Skeletal muscle tissue (tissue), 4 donors: ENCODE results near the gene UGT1A4. TPM values are rescaled to one million over a fixed set of nuclear protein-coding genes. Genes with fewer than 3 reads are reported as not detected.

Experiments
- H3K27ac ChIP-seq: one replicate; pipeline ENCODE4 v1.7.0; 2013; ENCODE audit warnings: mild to moderate bottlenecking, low read depth, low read length, inconsistent platforms
- H3K27me3 ChIP-seq, 3 donors: one replicate each; pipeline ENCODE4 v1.7.0; 2013; ENCODE audit warnings: low read length in 3 of 3; ENCODE audit not compliant: control insufficient read depth in 3 of 3, insufficient read depth in 3 of 3
- H3K36me3 ChIP-seq, 3 donors: one replicate each; pipeline ENCODE4 v1.7.0; 2013; ENCODE audit warnings: low read length in 3 of 3; ENCODE audit not compliant: control insufficient read depth in 3 of 3, insufficient read depth in 3 of 3
- H3K4me1 ChIP-seq, 3 donors: one replicate each; pipeline ENCODE4 v1.7.0; 2013; ENCODE audit warnings: low read length in 3 of 3, mild to moderate bottlenecking in 3 of 3; ENCODE audit not compliant: control insufficient read depth in 3 of 3, insufficient read depth in 3 of 3
- H3K4me3 ChIP-seq, 3 donors: one replicate each; pipeline ENCODE4 v1.7.0; 2013; ENCODE audit warnings: low read length in 3 of 3
- H3K9ac ChIP-seq, 3 donors: one replicate each; pipeline ENCODE4 v1.7.0; 2013; ENCODE audit warnings: low read length in 3 of 3, mild to moderate bottlenecking in 3 of 3, moderate library complexity in 2 of 3, low read depth in 1 of 3
- H3K9me3 ChIP-seq, 3 donors: one replicate each; pipeline ENCODE4 v1.7.0; 2013; ENCODE audit warnings: low read length in 3 of 3; ENCODE audit not compliant: control insufficient read depth in 3 of 3
- total RNA-seq: library from RNA; depleted of rRNA; stranded (reverse); fragments of >200 nt; gene quantifications from one replicate; pipeline ENCODE4 v1.2.3, GENCODE V29; 2014
- donor health status: Osteomylitis.

The UGT1A4 gene
- total RNA-seq, 1 donor from 2014 or later: not detected

- Histone ChIP-seq H3K9me3 (no peaks in the 10 kb centered on the region), H3K4me1 (no peaks in the 10 kb centered on the region), H3K36me3 (no peaks in the 10 kb centered on the region), H3K27me3 (peaks cover 0 to 4% (median 4%) of the 10 kb centered on the region in 3 donors), H3K9ac (no peak overlapping the region), H3K27ac (no peak overlapping the region), H3K4me3 (no peak overlapping the region)
These were observed 77.2 kb downstream of the UGT1A4 start for GRCh38 chr2:233795735-233796171.

GRCh38 chr2:233796254-233796653 is 77.7 kb downstream of the UGT1A4 start:
- Histone ChIP-seq H3K4me1 (no peaks in the 10 kb centered on the region), H3K9me3 (no peaks in the 10 kb centered on the region), H3K9ac (no peak overlapping the region), H3K27ac (no peak overlapping the region), H3K4me3 (no peak overlapping the region), H3K36me3 (no peaks in the 10 kb centered on the region), H3K27me3 (peaks cover 0 to 4% (median 4%) of the 10 kb centered on the region in 3 donors)

- H3K4me3 ChIP-seq: no peak overlapping the region
- no peaks in the 10 kb centered on the region for H3K9me3 ChIP-seq
- no peaks in the 10 kb centered on the region for H3K36me3 ChIP-seq
These were observed 80.0 kb downstream of the UGT1A4 start for GRCh38 chr2:233798335-233799086.

GRCh38 chr2:233799087-233799665 is 80.6 kb downstream of the UGT1A4 start:
- no peak overlapping the region for H3K9ac ChIP-seq
- no peaks in the 10 kb centered on the region for H3K36me3 ChIP-seq
- H3K27ac ChIP-seq: no peak overlapping the region
- H3K4me1 ChIP-seq: no peaks in the 10 kb centered on the region
- H3K9me3 ChIP-seq: no peaks in the 10 kb centered on the region
- H3K4me3 ChIP-seq: no peak overlapping the region
- H3K27me3 ChIP-seq: peaks cover 0 to 9% (median 4%) of the 10 kb centered on the region in 3 donors

More at GRCh38 chr2:233798335-233799086, 80.0 kb downstream of the UGT1A4 start:
- peaks cover 0 to 9% (median 4%) of the 10 kb centered on the region in 3 donors for H3K27me3 ChIP-seq
- no peaks in the 10 kb centered on the region for H3K4me1 ChIP-seq
- H3K9ac ChIP-seq: no peak overlapping the region
- no peak overlapping the region for H3K27ac ChIP-seq

- Histone ChIP-seq H3K27ac (no peak overlapping the region), H3K9ac (no peak overlapping the region), H3K4me3 (no peak overlapping the region)
These were observed 81.2 kb downstream of the UGT1A4 start for GRCh38 chr2:233799716-233800115.

GRCh38 chr2:233800208-233800607 is 81.7 kb downstream of the UGT1A4 start:
- no peak overlapping the region for H3K27ac ChIP-seq
- H3K4me3 ChIP-seq: no peak overlapping the region
- no peak overlapping the region for H3K9ac ChIP-seq
- H3K36me3 ChIP-seq: no peaks in the 10 kb centered on the region
- no peaks in the 10 kb centered on the region for H3K9me3 ChIP-seq
- H3K27me3 ChIP-seq: peaks cover 0 to 9% (median 9%) of the 10 kb centered on the region in 3 donors
- H3K4me1 ChIP-seq: no peaks in the 10 kb centered on the region

More at GRCh38 chr2:233799716-233800115, 81.2 kb downstream of the UGT1A4 start:
- Histone ChIP-seq H3K4me1 (no peaks in the 10 kb centered on the region), H3K36me3 (no peaks in the 10 kb centered on the region), H3K27me3 (peaks cover 0 to 9% (median 8%) of the 10 kb centered on the region in 3 donors), H3K9me3 (no peaks in the 10 kb centered on the region)

- Histone ChIP-seq H3K9me3 (no peaks in the 10 kb centered on the region), H3K27ac (no peak overlapping the region), H3K9ac (no peak overlapping the region), H3K4me1 (no peaks in the 10 kb centered on the region), H3K4me3 (no peak overlapping the region), H3K27me3 (peaks cover 0 to 9% (median 9%) of the 10 kb centered on the region in 3 donors), H3K36me3 (no peaks in the 10 kb centered on the region)
These were observed 83.0 kb downstream of the UGT1A4 start for GRCh38 chr2:233801357-233802131.

- Histone ChIP-seq H3K4me1 (no peaks in the 10 kb centered on the region), H3K9me3 (no peaks in the 10 kb centered on the region), H3K4me3 (no peak overlapping the region), H3K36me3 (no peaks in the 10 kb centered on the region), H3K9ac (no peak overlapping the region), H3K27me3 (peaks cover 0 to 10% (median 9%) of the 10 kb centered on the region in 3 donors), H3K27ac (no peak overlapping the region)
These were observed 83.7 kb downstream of the UGT1A4 start for GRCh38 chr2:233802132-233802815.

GRCh38 chr2:233803292-233803911 is 84.9 kb downstream of the UGT1A4 start:
- Histone ChIP-seq H3K4me1 (no peaks in the 10 kb centered on the region), H3K4me3 (no peak overlapping the region), H3K27me3 (peaks cover 0 to 22% (median 12%) of the 10 kb centered on the region in 3 donors), H3K9me3 (no peaks in the 10 kb centered on the region), H3K27ac (no peak overlapping the region), H3K9ac (no peak overlapping the region), H3K36me3 (no peaks in the 10 kb centered on the region)
